Heart left ventricle (tissue), 13 donors: Measurements from ENCODE around the gene FAM228B.

Experiments used
- CTCF ChIP-seq, 12 donors: fragments of 200-600 bp; sonication (generic) in 4 of 12; IDR thresholded peaks; one replicate each; pipeline versions ENCODE4 v1.5.0 to v1.8.0; 2018 to 2022; ENCODE audit warnings: antibody characterized with exemption in 12 of 12, mild to moderate bottlenecking in 5 of 12
- POLR2A ChIP-seq, 2 donors: fragments of 450-650 bp; IDR thresholded peaks; one replicate each; pipeline ENCODE4 v1.6.1; 2017; ENCODE audit warnings: antibody characterized with exemption in 2 of 2, mild to moderate bottlenecking in 2 of 2, moderate library complexity in 2 of 2
- donor health status: ischemic (EF 13 %, LVEDD 7.1; RV severe dilation, severe dysfunction).
- donor health status: DM: no; HTN: yes; CAD: no.
- donor health status: DM: no; HTN: no; CAD: no.
- donor health status: ischemic (EF 25% LVEDD 6.9; RV normal size, moderate dysfunction).
- donor health status: ischemic (EF 25% LVEDD 5.7; RV mildly dilated, moderate dysfunction).
- donor health status: ischemic (EF 35%, LVEDD 5.7; RV mildly dilated, moderate dysfunction).
- donor health status: nonischemic (EF 11% LVEDD 7.7; RV severe dilation, severe dysfunction).
- donor health status: DM: yes; HTN: yes; CAD: no.
- donor health status: PGD.
- donor health status: ischemic (EF 29% LVEDD 5.4; RV normal size, mild dysfunction).
- donor health status: nonischemic (EF 23%, LVEDD 6.1; RV moderate dilation, normal function).

- TF ChIP-seq CTCF (IDR thresholded peaks at IDR 0.05) (no peak), POLR2A (IDR thresholded peaks at IDR 0.05) (no peak)
Observed at GRCh38 chr2:24111407-24111901, 11.8 kb upstream of the FAM228B start.
